AG04449 (cell line): Measurements from ENCODE around the gene FAM83F.

Experiments used
- CTCF ChIA-PET: fragments of 350-600 bp; formaldehyde crosslinking; extraction: SDS; loops from one replicate; lab custom pipeline; 2021; ENCODE audit warnings: antibody characterized with exemption; lab: Yijun Ruan, JAX
- POLR2A ChIA-PET: fragments of 400-600, 350-600 bp; formaldehyde crosslinking; extraction: SDS; loops from one replicate; lab custom pipeline; 2020; ENCODE audit warnings: antibody characterized with exemption, inconsistent platforms; lab: Yijun Ruan, JAX
- DNase-seq: peaks from one replicate; pipeline ENCODE4 v3.0.0-alpha.2; 2010; ENCODE audit warnings: low read depth, low spot score
- H3K4me3 ChIP-seq: 2 replicates; pipeline ENCODE4 v1.5.1; 2011; ENCODE audit warnings: low read depth, mild to moderate bottlenecking, control low read depth, low read length
- TF ChIP-seq, protein P1 (sequence below): IDR thresholded peaks from one replicate; pipeline ENCODE4 v1.5.1; 2011; ENCODE audit warnings: mild to moderate bottlenecking, moderate library complexity, low read length, control low read depth, inconsistent platforms; ENCODE audit not compliant: insufficient read depth; ENCODE audit errors: missing control alignments

FAM83F gene

DNA sequence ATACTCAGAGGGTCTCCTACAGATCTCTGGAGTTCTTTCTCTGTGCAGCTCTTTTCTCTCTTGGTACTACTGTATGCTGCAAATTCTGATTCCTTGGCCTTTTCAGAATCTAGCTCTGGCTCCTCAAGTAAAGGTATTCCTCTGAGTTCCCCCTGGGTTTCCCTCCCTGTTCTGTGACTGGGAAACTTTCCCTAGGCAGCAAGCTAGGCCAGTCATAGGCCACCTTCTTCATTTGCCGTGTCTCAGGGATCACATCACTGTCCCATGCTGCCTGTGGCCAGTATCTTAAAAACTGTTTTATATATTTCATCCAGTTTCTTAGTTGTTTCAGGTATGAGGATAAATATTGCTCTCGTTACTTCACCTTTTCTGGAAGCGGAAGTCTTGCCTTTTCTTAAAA, 71.2 kb downstream of the FAM83F start:
- ChIA-PET CTCF (interaction anchor here (0.6 to 1.5 kb wide), 3 partner anchors 20 to 76 kb away, joined by 3 to 4 read pairs (median 3); no protein-coding TSS in a partner anchor), POLR2A (interaction anchor here (0.6 kb wide), 1 partner anchor 329 kb away, joined by 3 read pairs; no protein-coding TSS in a partner anchor)
- no peak overlapping the region for H3K4me3 ChIP-seq
- TF ChIP-seq, protein P1, sequence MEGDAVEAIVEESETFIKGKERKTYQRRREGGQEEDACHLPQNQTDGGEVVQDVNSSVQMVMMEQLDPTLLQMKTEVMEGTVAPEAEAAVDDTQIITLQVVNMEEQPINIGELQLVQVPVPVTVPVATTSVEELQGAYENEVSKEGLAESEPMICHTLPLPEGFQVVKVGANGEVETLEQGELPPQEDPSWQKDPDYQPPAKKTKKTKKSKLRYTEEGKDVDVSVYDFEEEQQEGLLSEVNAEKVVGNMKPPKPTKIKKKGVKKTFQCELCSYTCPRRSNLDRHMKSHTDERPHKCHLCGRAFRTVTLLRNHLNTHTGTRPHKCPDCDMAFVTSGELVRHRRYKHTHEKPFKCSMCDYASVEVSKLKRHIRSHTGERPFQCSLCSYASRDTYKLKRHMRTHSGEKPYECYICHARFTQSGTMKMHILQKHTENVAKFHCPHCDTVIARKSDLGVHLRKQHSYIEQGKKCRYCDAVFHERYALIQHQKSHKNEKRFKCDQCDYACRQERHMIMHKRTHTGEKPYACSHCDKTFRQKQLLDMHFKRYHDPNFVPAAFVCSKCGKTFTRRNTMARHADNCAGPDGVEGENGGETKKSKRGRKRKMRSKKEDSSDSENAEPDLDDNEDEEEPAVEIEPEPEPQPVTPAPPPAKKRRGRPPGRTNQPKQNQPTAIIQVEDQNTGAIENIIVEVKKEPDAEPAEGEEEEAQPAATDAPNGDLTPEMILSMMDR, result no peak
- DNase-seq, result no peak

DNA sequence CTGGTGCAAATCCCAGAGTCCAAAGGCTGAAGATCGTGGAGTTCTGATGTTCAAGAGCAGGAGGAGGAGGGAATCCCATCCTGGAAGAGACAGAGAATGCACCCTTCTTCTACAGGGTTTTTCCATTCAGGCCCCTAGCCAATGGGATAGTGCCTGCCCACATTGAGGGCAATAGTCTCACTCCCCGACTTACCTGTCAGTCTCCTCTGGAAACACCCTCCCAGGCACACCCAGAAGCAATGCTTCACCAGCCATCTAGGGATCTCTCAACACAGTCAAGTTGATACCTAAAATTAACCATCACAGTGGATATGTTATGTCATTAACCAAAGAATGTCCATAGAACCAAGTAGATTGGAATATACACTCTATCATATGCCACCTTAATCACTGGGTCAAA, 72.9 kb downstream of the FAM83F start:
- CTCF ChIA-PET, result no interaction called here
- TF ChIP-seq, protein P1, result no peak
- no peak for DNase-seq
- H3K4me3 ChIP-seq, result no peak overlapping the region
- POLR2A ChIA-PET, result no interaction called here

DNA sequence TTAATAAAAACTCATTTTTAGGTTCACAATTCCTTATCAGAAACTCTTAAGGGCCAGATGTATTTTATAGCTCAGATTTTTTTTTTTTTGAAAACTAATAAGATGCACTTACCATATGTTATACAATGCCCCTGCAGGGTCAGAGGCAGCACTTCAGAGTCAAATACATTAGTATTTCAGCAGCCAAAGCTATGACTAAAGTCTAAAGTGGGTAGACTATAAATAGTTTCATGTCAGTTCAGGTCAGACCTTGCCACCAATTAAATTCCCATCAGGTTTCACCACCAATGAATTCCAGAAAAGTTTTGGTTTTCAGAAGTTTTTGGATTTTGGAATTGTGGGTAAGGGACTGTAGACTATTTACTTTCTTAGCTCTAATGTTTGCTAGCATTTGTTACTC, 75.9 kb downstream of the FAM83F start:
- POLR2A ChIA-PET, result interaction anchor here (1.2 kb wide), 1 partner anchor 27 kb away, joined by 6 read pairs; no protein-coding TSS in a partner anchor
- CTCF ChIA-PET, result interaction anchor here (0.7 to 1.1 kb wide), 3 partner anchors 34 to 536 kb away, joined by 3 read pairs; no protein-coding TSS in a partner anchor
- TF ChIP-seq, protein P1, result no peak
- H3K4me3 ChIP-seq, result no peak overlapping the region
- DNase-seq, result no peak

DNA sequence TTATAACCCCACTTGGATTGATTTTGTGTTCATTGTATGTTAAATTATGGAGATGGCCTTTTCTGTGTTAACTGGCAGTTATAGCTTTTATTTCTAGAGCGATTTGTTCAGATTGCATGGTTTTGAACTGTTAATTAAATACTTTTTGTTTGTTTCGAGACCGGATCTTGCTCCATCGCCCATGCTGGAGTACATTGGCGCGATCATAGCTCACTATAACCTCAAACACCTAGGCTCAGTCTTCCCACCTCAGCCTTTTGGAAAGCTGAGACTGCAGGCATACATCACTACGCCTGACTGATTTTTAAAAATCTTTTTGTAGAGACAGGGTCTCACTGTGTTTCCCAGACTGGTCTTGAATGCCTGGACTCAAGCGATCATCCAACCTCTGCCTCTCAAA, 77.0 kb downstream of the FAM83F start:
- ChIA-PET CTCF (no interaction called here), POLR2A (no interaction called here)
- no peak overlapping the region for H3K4me3 ChIP-seq
- DNase-seq, result no peak
- TF ChIP-seq, protein P1, result no peak

DNA sequence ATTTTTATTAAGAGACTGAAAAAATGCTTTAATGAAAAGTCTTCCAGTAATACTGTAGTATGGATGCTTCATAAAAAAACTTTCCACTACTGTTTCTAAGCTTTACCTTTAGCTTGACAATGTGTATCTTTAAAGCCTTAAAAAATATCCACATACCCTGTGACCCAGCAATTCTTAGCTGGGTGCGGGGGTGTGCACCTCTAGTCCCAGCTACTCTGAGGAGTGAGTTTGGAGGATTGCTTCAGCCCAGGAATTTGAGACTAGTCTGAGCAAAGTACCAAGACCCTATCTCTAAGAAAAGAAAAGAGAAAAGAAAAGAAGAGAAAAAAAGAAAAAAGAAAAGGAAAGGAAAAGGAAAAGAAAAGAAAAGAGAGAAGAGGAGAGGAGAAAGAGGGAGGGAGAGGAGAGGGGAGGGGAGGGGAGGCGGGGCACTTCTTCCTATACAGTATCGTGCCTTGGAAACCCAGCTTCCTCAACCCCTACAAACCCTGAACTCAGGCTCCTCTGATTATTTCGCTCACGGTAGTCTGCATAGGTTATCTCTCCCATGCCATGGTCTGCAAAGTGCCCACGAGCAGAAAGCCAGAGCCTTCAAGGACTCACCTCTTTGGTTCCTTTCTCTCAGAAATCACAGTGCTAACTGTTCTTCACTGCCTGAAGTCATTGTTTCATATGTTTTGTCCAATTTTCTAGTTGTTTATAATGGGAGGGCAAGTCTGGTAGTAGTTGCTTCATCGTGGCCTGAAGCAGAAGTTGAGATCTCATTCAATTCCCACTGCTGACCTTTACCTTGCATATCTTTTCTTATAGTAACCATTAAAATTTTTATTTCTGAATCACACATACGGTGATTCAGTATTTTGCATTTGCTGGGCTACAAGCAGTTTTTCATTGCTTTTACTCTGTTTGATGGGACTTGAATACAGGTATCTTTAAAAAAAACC, 82.2 kb downstream of the FAM83F start:
- no peak overlapping the region for H3K4me3 ChIP-seq
- POLR2A ChIA-PET, result interaction anchor here (0.6 kb wide), 1 partner anchor 30 kb away, joined by 3 read pairs; no protein-coding TSS in a partner anchor
- CTCF ChIA-PET, result interaction anchor here (0.7 kb wide), 1 partner anchor 532 kb away, joined by 3 read pairs; no protein-coding TSS in a partner anchor
- TF ChIP-seq, protein P1, result no peak
- no peak for DNase-seq

DNA sequence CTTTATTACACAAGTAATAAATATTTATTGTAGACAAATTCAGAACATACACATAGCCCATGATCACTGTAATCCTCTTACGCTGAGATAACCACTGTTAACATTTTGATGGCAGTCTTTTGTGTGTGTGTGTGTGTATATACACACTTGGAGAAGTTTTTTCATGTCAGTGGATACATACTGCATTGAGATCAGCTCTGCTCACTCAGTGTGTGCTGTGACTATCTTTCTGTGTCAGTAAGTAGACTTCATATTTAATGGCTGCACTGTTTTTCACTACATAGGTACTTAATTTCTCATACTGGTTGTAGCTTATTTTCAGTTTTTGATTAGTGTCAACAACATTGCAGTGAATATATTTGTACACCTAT, 82.9 kb downstream of the FAM83F start:
- DNase-seq, result no peak
- no peak overlapping the region for H3K4me3 ChIP-seq
- ChIA-PET CTCF (interaction anchor here (0.9 kb wide), 1 partner anchor 11 kb away, joined by 3 read pairs; no protein-coding TSS in a partner anchor), POLR2A (interaction anchor here (0.6 kb wide), 1 partner anchor 31 kb away, joined by 3 read pairs; no protein-coding TSS in a partner anchor)
- TF ChIP-seq, protein P1, result no peak
